Measurements from ENCODE around the gene SLC6A13.

GRCh38 chr12:286531-287300 lies 24.1 kb upstream of the SLC6A13 start:
- TF ChIP-seq CTCF (IDR thresholded peaks at IDR 0.05), result no peak
- TF ChIP-seq POLR2A (IDR thresholded peaks at IDR 0.05; ENCODE audit: low read depth), result no peak
